Vagina (tissue), 2 donors: ENCODE measurements around the gene RUFY2. TPM values are rescaled to one million over a fixed set of nuclear protein-coding genes. Genes with fewer than 3 reads are reported as not detected.

Source experiments
- DNase-seq, 2 donors: peaks; one replicate each; pipeline ENCODE4 v3.0.0-alpha.2; 2017; ENCODE audit errors: extremely low spot score in 2 of 2
- H3K27ac ChIP-seq: fragments of 200-600 bp; sonication (generic); one replicate; pipeline ENCODE4 v1.5.1; 2019
- H3K27me3 ChIP-seq: fragments of 200-600 bp; sonication (generic); one replicate; pipeline ENCODE4 v1.5.1; 2019
- H3K36me3 ChIP-seq, 2 donors: fragments of 200-600 bp; sonication (generic); one replicate each; pipeline ENCODE4 v1.5.1; 2017 to 2019
- H3K4me1 ChIP-seq: fragments of 200-600 bp; sonication (generic); one replicate; pipeline ENCODE4 v1.5.1; 2019
- H3K4me3 ChIP-seq, 2 donors: fragments of 200-600 bp; sonication (generic); 1 replicate in 1 of 2; 2 replicates in 1 of 2; pipeline ENCODE4 v1.5.1; 2016 to 2019
- H3K9me3 ChIP-seq: fragments of 200-600 bp; sonication (generic); one replicate; pipeline ENCODE4 v1.5.1; 2019
- POLR2A ChIP-seq, 2 donors: fragments of 450-650 bp; IDR thresholded peaks; one replicate each; pipeline ENCODE4 v1.6.1; 2017; ENCODE audit warnings: antibody characterized with exemption in 2 of 2, mild to moderate bottlenecking in 2 of 2, moderate library complexity in 2 of 2
- POLR2AphosphoS5 ChIP-seq, 2 donors: sonication (generic); formaldehyde crosslinking; IDR thresholded peaks; one replicate each; pipeline ENCODE4 v1.9.0; 2017; ENCODE audit warnings: antibody characterized with exemption in 2 of 2, mild to moderate bottlenecking in 2 of 2, low read depth in 1 of 2; ENCODE audit not compliant: insufficient read depth in 1 of 2
- intact Hi-C: fragments of 100-400 bp; cut with DNase I; formaldehyde crosslinking; loops from one replicate; pipeline ENCODE4 v1.15.1; 2023
- total RNA-seq: library from RNA; depleted of rRNA; stranded (reverse); fragments of >200 nt; gene quantifications from one replicate; pipeline ENCODE4 v1.2.3, GENCODE V29; 2016
- TF ChIP-seq, protein P1 (sequence below), 3 experiments: fragments of 450-650 bp in 2 of 3; fragments of 200-600 bp in 1 of 3; sonication (generic) in 1 of 3; IDR thresholded peaks; one replicate each; pipeline ENCODE4 v1.5.1; 2017 to 2019; ENCODE audit warnings: antibody characterized with exemption in 3 of 3, mild to moderate bottlenecking in 2 of 3, moderate library complexity in 2 of 3

RUFY2 gene
- total RNA-seq, 1 donor from 2014 or later = 24.8 TPM

DNA sequence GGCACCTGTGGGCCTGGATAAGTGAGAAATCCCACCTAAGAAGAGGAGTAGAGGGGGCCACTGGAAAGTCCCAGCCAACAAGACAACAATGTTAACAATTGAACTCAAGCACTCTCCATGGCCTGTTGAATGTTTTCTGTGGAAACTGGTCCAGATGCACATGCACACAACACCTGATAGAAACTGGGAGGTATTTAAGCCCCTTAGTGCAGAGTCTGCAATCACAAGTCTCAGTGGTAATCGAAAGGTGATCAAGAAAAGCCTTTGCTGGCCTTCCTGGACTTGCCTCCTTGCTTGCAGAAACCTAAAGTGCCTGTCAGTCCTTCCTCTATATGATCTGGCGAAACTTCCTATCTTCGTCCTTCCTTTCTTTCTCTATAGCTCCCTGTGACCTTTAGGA is 105.8 kb downstream of the RUFY2 start:
- intact Hi-C loops = no loop called here
- H3K27ac ChIP-seq = no peak overlapping the region
- no peaks in the 10 kb centered on the region for H3K36me3 ChIP-seq
- H3K9me3 ChIP-seq = no peaks in the 10 kb centered on the region
- H3K27me3 ChIP-seq = no peaks in the 10 kb centered on the region
- H3K4me1 ChIP-seq = peaks cover 4% of the 10 kb centered on the region
- TF ChIP-seq POLR2A (IDR thresholded peaks at IDR 0.05) = no peak
- no peak for TF ChIP-seq POLR2AphosphoS5 (IDR thresholded peaks at IDR 0.05; ENCODE audit: insufficient read depth in 1 of 2, low read depth in 1 of 2)
- TF ChIP-seq, protein P1, sequence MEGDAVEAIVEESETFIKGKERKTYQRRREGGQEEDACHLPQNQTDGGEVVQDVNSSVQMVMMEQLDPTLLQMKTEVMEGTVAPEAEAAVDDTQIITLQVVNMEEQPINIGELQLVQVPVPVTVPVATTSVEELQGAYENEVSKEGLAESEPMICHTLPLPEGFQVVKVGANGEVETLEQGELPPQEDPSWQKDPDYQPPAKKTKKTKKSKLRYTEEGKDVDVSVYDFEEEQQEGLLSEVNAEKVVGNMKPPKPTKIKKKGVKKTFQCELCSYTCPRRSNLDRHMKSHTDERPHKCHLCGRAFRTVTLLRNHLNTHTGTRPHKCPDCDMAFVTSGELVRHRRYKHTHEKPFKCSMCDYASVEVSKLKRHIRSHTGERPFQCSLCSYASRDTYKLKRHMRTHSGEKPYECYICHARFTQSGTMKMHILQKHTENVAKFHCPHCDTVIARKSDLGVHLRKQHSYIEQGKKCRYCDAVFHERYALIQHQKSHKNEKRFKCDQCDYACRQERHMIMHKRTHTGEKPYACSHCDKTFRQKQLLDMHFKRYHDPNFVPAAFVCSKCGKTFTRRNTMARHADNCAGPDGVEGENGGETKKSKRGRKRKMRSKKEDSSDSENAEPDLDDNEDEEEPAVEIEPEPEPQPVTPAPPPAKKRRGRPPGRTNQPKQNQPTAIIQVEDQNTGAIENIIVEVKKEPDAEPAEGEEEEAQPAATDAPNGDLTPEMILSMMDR (IDR thresholded peaks at IDR 0.05) = no peak
- H3K4me3 ChIP-seq = no peak overlapping the region
- DNase-seq = no peak

DNA sequence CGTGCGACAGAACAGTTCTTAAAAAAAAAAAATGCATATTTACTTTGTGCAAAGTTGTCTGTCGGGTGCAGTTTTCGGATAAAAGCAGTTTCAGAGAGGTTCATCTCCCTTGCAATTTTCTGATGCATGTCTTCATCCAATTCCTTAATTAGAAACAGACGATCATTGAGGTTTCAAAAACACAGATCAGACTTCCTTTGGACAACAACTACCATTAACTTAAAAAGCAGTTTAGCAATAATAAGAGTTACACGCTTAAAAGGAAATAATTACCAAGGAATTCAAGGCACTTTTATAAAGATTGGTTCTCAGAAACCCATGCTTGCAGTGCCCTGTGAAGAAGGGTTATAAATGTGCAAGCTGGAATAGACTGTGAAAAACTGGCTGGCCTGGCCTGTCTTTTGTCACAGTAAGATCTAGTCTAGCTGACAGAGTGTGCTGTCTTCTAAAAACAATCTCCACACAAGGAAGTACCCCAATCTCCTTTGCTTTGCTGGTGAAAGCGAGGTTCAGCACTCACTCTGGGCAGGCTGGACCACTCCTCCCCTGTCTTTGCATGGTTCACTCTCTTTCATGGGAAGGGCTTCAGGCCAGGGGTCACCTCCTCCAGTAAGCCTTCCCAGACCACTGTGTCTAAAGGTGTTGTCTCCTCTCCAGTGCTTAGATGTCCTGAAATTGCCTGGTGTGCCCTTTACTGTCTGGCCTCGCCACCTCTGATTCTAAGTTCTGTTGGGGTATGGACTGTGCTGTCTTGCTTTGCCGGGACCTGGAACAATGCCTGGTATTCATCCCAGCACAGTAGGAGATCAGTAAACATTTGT is 110.0 kb downstream of the RUFY2 start:
- Histone ChIP-seq H3K27ac (peak overlapping the region; percentile 72), H3K9me3 (no peaks in the 10 kb centered on the region), H3K36me3 (no peaks in the 10 kb centered on the region), H3K27me3 (no peaks in the 10 kb centered on the region), H3K4me1 (peaks cover 4% of the 10 kb centered on the region), H3K4me3 (peak overlapping the region; percentile 3 to 10)
- no peak for TF ChIP-seq POLR2AphosphoS5 (IDR thresholded peaks at IDR 0.05; ENCODE audit: insufficient read depth in 1 of 2, low read depth in 1 of 2)
- TF ChIP-seq, protein P1 (IDR thresholded peaks at IDR 0.05) = no peak
- TF ChIP-seq POLR2A (IDR thresholded peaks at IDR 0.05) = no peak
- no peak for DNase-seq
- intact Hi-C loops = no loop called here

Other genes with a start within 250 kb of the RUFY2 start
- not detected for gene ATOH7, start 175.2 kb downstream of the RUFY2 start, total RNA-seq
- 90.4 TPM for gene HNRNPH3, start 75.2 kb downstream of the RUFY2 start, total RNA-seq
- 1.2 TPM for gene PBLD, start 74.3 kb downstream of the RUFY2 start, total RNA-seq
- 3.7 TPM for gene DNA2, start 64.7 kb upstream of the RUFY2 start, total RNA-seq
- 34.9 TPM for gene SLC25A16, start 120.2 kb upstream of the RUFY2 start, total RNA-seq
- 3.2 TPM for gene TET1, start 153.1 kb upstream of the RUFY2 start, total RNA-seq